ENCODE data around the gene EN2.

Gene EN2

DNA sequence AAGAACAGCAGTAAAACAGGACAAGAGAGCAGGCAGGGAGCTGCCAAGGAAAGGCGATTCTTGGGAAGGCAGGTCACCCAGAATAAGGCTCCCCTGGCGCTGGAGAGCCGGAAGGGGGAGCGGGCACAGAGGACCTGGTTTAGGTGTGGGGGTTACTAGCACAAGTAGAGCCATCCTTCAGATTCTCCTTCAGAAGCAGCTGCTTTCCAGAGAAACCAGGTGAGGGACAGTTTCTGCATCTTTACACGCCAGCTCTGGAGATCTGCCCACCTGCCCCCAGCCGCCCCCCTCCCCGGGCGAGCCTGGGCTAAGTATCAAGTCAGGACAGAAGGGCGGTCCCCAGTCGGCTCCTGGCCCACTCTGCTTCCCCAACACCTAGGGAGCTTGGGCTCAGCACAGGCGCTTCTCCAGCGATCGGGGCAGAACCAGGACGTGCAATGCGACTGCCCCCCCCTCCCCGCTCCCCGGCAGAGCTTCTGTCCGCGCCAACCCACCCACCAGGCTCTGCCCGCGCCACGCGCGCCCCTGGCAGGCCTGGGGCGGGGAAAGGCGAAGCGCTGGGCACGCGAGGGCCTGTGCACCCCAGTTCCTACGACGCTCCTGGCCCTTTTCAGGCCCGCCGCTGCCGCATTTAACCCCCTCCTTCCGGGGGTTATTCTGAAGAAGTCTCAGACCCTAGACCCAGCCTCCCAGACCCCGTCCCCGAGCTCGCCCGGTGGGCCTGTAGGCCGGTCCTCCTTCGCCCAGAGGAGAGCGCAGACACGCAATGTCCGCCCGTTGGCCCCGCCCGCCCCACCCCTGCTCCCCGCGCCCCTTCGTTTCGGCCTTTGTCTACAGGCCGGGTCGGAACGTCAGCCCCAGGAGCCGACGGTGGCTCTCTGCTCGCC lies 4.4 kb upstream of the EN2 start:
- peaks cover 8% of the 10 kb centered on the region for H3K9me3 ChIP-seq (ENCODE audit: insufficient read depth, low read depth, low read length)
- no peak overlapping the region for H4K8ac ChIP-seq (ENCODE audit: low read depth, low read length)
- H3K14ac ChIP-seq (ENCODE audit: low read length), result no peak overlapping the region
- no peak overlapping the region for H4K91ac ChIP-seq (ENCODE audit: low read depth, low read length)
- no peaks in the 10 kb centered on the region for H3K79me2 ChIP-seq (ENCODE audit: control insufficient read depth, insufficient read depth, low read length, poor library complexity)
- H3K36me3 ChIP-seq (ENCODE audit: control insufficient read depth in 1 of 2, insufficient read depth in 2 of 2, low read length in 2 of 2), result no peaks in the 10 kb centered on the region
- H4K12ac ChIP-seq (ENCODE audit: low read depth, low read length), result no peak overlapping the region
- no peak overlapping the region for H3K4me2 ChIP-seq (ENCODE audit: low read length)
- no peak overlapping the region for H2BK120ac ChIP-seq (ENCODE audit: insufficient read depth, low read length, poor library complexity)
- H3K4ac ChIP-seq (ENCODE audit: low read depth, low read length), result no peak overlapping the region
- no peaks in the 10 kb centered on the region for H3K79me1 ChIP-seq (ENCODE audit: low read length)
- peaks cover 97% of the 10 kb centered on the region for H3K27me3 ChIP-seq (ENCODE audit: insufficient read depth, low read length)
- no peak overlapping the region for H2BK5ac ChIP-seq (ENCODE audit: low read depth, low read length, poor library complexity)
- no peak overlapping the region for H3K27ac ChIP-seq (ENCODE audit: low read depth, low read length)
- no peak for DNase-seq
- H3K4me1 ChIP-seq (ENCODE audit: control insufficient read depth in 1 of 2, insufficient read depth in 2 of 2, low read length in 2 of 2), result peaks cover 3 to 8% of the 10 kb centered on the region in 2 experiments
- no peak overlapping the region for H3K18ac ChIP-seq (ENCODE audit: low read length)
- H3K23ac ChIP-seq (ENCODE audit: low read length), result no peak overlapping the region
- no peak overlapping the region for H2AFZ ChIP-seq (ENCODE audit: insufficient read depth, low read length, poor library complexity)
- no peak overlapping the region for H2BK12ac ChIP-seq (ENCODE audit: low read length)
- H3K9ac ChIP-seq (ENCODE audit: low read length), result no peak overlapping the region
- WGBS (ENCODE audit: extremely low coverage, insufficient coverage, insufficient read length), result no CpG with 5 or more reads among the region's 57 CpGs
- no peak overlapping the region for H2AK5ac ChIP-seq (ENCODE audit: low read length)
- H3K4me3 ChIP-seq (ENCODE audit: low read depth, low read length), result no peak overlapping the region

DNA sequence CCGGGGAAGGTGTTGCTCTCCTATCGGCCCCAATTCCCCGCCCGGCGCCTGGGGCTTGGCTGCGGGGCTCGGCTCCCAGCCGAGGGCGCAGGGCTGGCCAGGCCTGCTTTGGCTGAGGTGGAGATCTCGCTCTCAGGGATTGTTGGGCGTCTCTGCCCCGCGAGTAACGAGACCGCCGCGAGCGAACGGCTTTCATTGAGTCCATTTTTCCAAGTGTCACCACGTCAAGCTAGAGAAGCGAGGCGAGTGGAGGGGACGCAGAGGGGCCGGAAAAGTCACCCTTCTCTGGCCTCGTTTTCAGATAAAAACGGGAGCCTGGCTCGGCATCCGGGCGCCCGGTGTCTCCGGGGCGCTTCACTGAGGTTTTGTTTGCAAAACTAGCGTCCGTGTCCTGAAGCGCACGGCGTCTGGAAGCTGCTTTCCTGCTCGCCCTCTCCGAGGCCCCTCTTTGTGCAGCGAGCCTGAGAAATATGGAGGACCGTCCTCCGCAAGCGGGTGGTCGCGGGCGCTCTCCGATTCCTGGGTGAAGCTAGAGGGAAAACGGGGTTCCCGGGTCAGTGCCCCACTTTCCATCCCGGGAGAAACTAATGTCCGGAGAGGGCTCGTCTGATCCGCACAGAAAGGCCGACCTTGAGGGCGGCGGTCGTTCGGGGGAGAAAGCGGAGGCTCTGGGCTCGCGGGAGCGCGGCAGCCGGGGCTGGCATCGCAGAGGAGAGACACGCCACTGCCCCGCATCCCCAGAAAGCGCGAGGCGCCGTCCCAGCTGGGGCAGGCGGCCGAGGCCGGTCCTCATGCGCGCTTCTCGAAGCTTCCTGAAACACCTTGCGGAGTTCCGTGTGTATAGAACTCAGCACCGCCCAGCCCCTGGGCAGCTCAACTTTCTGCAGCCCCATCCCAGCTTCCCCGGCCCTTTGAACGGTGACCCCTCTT lies 3.5 kb upstream of the EN2 start:
- Histone ChIP-seq H3K79me1 (ENCODE audit: low read length) (no peaks in the 10 kb centered on the region), H3K27ac (ENCODE audit: low read depth, low read length) (no peak overlapping the region), H3K9ac (ENCODE audit: low read length) (no peak overlapping the region), H2AK5ac (ENCODE audit: low read length) (no peak overlapping the region), H3K23ac (ENCODE audit: low read length) (no peak overlapping the region), H3K4me3 (ENCODE audit: low read depth, low read length) (no peak overlapping the region), H2BK5ac (ENCODE audit: low read depth, low read length, poor library complexity) (no peak overlapping the region), H3K79me2 (ENCODE audit: control insufficient read depth, insufficient read depth, low read length, poor library complexity) (no peaks in the 10 kb centered on the region), H3K9me3 (ENCODE audit: insufficient read depth, low read depth, low read length) (peaks cover 4% of the 10 kb centered on the region), H3K18ac (ENCODE audit: low read length) (no peak overlapping the region), H2AFZ (ENCODE audit: insufficient read depth, low read length, poor library complexity) (no peak overlapping the region), H4K12ac (ENCODE audit: low read depth, low read length) (no peak overlapping the region), H2BK12ac (ENCODE audit: low read length) (no peak overlapping the region), H2BK120ac (ENCODE audit: insufficient read depth, low read length, poor library complexity) (no peak overlapping the region), H4K8ac (ENCODE audit: low read depth, low read length) (no peak overlapping the region), H3K36me3 (ENCODE audit: control insufficient read depth in 1 of 2, insufficient read depth in 2 of 2, low read length in 2 of 2) (no peaks in the 10 kb centered on the region), H3K4ac (ENCODE audit: low read depth, low read length) (no peak overlapping the region), H3K4me1 (ENCODE audit: control insufficient read depth in 1 of 2, insufficient read depth in 2 of 2, low read length in 2 of 2) (peaks cover 3 to 13% of the 10 kb centered on the region in 2 experiments), H3K14ac (ENCODE audit: low read length) (no peak overlapping the region), H4K91ac (ENCODE audit: low read depth, low read length) (no peak overlapping the region), H3K4me2 (ENCODE audit: low read length) (peak overlapping the region; percentile 1), H3K27me3 (ENCODE audit: insufficient read depth, low read length) (peaks cover 97% of the 10 kb centered on the region)
- no peak for DNase-seq
- no CpG with 5 or more reads among the region's 82 CpGs for WGBS (ENCODE audit: extremely low coverage, insufficient coverage, insufficient read length)

GRCh38 chr7:155455132-155455693 lies 2.7 kb upstream of the EN2 start:
- H2BK5ac ChIP-seq (ENCODE audit: low read depth, low read length, poor library complexity), result no peak overlapping the region
- DNase-seq, result no peak
- no peak overlapping the region for H3K4me2 ChIP-seq (ENCODE audit: low read length)
- no peaks in the 10 kb centered on the region for H3K79me2 ChIP-seq (ENCODE audit: control insufficient read depth, insufficient read depth, low read length, poor library complexity)
- H3K4me3 ChIP-seq (ENCODE audit: low read depth, low read length), result no peak overlapping the region
- no peaks in the 10 kb centered on the region for H3K36me3 ChIP-seq (ENCODE audit: control insufficient read depth in 1 of 2, insufficient read depth in 2 of 2, low read length in 2 of 2)
- peaks cover 4% of the 10 kb centered on the region for H3K9me3 ChIP-seq (ENCODE audit: insufficient read depth, low read depth, low read length)
- no peak overlapping the region for H2AK5ac ChIP-seq (ENCODE audit: low read length)
- H4K8ac ChIP-seq (ENCODE audit: low read depth, low read length), result no peak overlapping the region
- no peak overlapping the region for H2BK12ac ChIP-seq (ENCODE audit: low read length)
- no peak overlapping the region for H4K91ac ChIP-seq (ENCODE audit: low read depth, low read length)
- H3K18ac ChIP-seq (ENCODE audit: low read length), result no peak overlapping the region
- peaks cover 3 to 13% of the 10 kb centered on the region in 2 experiments for H3K4me1 ChIP-seq (ENCODE audit: control insufficient read depth in 1 of 2, insufficient read depth in 2 of 2, low read length in 2 of 2)
- no peak overlapping the region for H4K12ac ChIP-seq (ENCODE audit: low read depth, low read length)
- H3K79me1 ChIP-seq (ENCODE audit: low read length), result no peaks in the 10 kb centered on the region
- no peak overlapping the region for H3K23ac ChIP-seq (ENCODE audit: low read length)
- no peak overlapping the region for H3K27ac ChIP-seq (ENCODE audit: low read depth, low read length)
- no peak overlapping the region for H2BK120ac ChIP-seq (ENCODE audit: insufficient read depth, low read length, poor library complexity)
- no peak overlapping the region for H3K14ac ChIP-seq (ENCODE audit: low read length)
- WGBS (ENCODE audit: extremely low coverage, insufficient coverage, insufficient read length), result no CpG with 5 or more reads among the region's 15 CpGs
- H3K9ac ChIP-seq (ENCODE audit: low read length), result no peak overlapping the region
- no peak overlapping the region for H3K4ac ChIP-seq (ENCODE audit: low read depth, low read length)
- no peak overlapping the region for H2AFZ ChIP-seq (ENCODE audit: insufficient read depth, low read length, poor library complexity)
- peaks cover 97% of the 10 kb centered on the region for H3K27me3 ChIP-seq (ENCODE audit: insufficient read depth, low read length)

All from trophoblast cell (in vitro differentiated cells and primary cell).